Inflammatory macrophage (primary cell): Measurements from ENCODE around the gene PRKCQ.
"Not testable (repeated sequence)": the region's sequence is repeated elsewhere in the genome, so short reads cannot be mapped to it uniquely, and the experiment has no call there.

Experiments
- DNase-seq, 2 donors: peaks; one replicate each; pipeline ENCODE4 v3.0.0-alpha.2; 2020 to 2022

The PRKCQ gene

DNA sequence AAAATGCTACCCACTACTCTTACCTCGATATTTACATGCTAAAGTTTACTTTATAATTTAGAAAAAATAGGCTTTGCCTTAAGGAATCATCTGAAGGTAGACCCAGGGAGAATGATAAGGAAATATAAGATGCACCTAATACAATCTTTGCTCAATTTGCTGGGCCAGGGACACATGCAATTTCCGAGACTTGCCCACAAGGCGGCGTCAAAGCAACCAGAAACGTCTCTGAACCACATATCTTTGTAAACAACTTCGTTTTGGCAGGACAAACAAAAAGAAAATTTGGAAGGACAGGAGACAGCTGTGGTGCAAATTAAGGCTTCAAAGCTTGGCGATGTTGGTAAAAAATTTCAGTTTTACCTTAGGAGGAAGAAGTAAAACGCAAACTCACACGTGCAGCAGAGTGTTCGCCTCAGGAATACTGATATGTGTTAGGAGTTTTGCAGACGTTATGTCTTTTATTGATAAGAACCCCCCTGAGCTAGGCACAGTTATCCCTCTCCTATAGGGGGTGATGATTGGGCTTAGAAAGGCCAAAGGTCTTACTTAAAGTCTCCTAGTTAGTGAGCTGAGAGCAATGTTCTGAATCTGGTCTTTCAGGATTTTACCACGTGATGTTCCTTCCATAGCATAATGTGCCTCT lies 134.3 kb downstream of the PRKCQ start:
- peak; percentile 61 to 66 for DNase-seq

DNA sequence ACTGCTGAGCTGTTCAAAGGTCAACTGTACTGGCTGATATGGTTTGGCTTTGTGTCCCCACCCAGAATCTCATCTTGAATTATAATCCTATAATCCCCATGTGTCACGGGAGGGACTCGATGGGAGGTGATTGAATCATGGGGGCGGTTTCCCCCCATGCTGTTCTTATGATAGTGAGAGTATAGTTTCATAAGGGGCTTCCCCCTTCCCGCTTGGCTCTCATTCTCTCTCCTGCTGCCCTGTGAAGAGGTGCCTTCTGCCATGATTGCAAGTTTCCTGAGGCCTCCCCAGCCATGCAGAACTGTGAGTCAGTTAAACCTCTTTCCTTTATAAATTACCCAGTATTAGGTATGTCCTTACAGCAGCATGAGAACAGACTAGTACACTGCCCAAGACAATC lies 140.2 kb downstream of the PRKCQ start:
- not testable (repeated sequence) for DNase-seq

GRCh38 chr10:6431861-6432260 lies 148.2 kb downstream of the PRKCQ start:
- no peak for DNase-seq

GRCh38 chr10:6431186-6431585 lies 148.9 kb downstream of the PRKCQ start:
- DNase-seq: no peak

- no peak for DNase-seq
Measured at GRCh38 chr10:6430423-6430980, 149.6 kb downstream of the PRKCQ start.

- no peak for DNase-seq
Measured at GRCh38 chr10:6427357-6427959, 152.6 kb downstream of the PRKCQ start.

DNA sequence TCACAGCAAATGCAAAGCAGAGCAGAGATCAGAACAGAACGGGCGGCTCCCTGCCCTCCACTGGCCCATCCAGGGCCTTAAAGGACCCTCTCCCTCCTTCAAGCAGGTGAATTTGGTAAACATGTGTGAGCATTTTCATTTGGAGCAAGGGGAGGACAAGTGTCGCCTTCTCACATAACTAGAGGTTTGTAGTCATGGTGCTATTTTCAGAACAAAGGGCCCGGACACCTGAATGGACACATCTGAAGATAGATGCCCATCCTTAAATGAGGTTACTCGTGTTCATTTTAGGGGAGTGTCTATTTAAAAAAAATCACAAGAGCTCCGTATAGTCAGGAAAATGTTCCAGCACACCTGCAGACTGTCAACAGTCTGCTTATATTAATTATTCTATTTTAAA lies 153.8 kb downstream of the PRKCQ start:
- no peak for DNase-seq

- no peak for DNase-seq
Measured at GRCh38 chr10:6423413-6424170, 156.5 kb downstream of the PRKCQ start.

DNA sequence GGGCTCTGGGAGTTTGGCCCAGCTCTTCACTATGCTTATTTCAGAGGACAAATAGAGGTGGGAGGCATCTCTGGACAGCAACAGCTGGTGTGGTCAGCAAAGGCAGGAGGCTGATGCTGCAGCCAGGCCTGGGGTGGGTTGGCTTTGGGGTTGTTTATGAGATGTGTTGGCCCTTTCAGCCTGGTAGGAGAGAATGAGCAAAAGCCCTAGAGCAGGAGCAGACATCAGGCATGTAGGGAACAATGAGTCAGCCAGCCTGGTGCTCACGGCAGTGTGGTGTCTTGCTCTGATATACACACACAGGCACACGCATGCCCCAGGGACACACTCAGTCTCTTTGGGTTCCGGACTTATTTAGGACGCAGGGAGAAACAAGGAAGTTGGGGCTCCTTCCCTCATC lies 157.1 kb downstream of the PRKCQ start:
- DNase-seq: no peak

DNA sequence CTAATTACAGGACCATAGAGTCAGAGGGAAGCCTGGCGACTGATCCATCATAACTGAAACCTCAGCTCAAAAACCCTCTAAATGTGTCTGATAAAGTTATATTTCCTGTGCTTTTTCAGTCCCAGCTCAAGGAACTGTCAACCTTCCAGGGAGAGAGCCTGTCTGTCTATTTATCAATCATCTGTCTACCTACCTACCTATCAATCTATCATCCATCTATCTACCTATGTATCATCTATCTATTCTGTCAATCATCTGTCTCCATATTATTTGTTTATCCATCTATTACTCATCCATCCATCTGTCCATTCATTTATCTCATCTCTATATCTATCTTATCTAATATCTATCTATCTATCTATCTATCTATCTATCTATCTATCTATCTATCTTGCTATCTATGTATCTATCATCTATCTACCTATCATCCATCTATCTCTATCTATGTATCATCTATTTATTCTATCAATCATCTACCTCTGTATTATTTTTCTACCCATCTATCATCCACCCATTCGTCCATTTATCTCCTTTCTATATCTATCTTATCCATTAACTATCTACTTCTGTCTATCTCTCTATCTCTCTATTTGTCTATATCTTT lies 161.4 kb downstream of the PRKCQ start:
- DNase-seq: no peak

DNA sequence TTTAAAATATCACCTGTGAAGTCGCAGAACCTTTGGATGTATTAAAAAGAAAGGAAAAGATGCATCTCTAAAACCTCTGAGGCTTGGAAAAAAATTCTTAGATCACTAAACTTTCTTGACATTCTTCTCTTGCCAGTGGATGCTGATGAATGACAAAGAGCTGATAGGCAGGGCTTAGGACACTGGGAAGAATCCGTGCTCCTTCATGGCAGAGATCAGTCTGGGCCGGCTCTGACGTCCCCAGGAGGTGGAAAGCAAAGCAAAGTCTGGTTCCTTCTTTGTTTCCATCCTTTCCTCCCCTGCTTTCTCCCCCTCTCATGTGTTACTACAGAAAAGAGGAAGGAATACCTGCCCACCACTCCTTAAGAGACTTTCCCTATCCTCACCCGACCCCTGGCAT lies 161.9 kb downstream of the PRKCQ start:
- DNase-seq: no peak

- peak; percentile 40 to 75 for DNase-seq
Measured at GRCh38 chr10:6416892-6417512, 163.1 kb downstream of the PRKCQ start.

DNA sequence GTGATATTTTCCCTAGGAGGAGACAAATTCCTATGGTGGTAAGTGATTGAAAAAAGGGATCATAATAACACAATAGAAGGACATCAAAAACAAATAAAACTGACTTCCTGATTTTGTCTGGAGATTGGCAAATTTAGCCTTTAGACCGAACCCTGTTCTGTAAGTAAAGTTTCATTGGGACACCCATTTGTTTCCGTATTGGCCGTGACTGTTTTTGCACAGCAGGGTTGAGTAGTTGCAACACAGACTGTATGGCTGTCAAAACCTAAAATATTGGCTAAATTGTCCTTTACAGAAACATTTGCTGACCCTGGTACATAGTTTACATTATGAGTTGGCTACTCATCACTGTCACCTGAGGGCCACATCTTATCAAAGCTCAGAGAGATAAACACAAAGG lies 168.6 kb downstream of the PRKCQ start:
- peak; percentile 42 to 78 for DNase-seq

GRCh38 chr10:6410830-6411229 lies 169.2 kb downstream of the PRKCQ start:
- DNase-seq: no peak

GRCh38 chr10:6409971-6410643 lies 170.0 kb downstream of the PRKCQ start:
- DNase-seq: peak; percentile 48 to 62

- DNase-seq: no peak
Measured at GRCh38 chr10:6408799-6409198, 171.3 kb downstream of the PRKCQ start.

DNA sequence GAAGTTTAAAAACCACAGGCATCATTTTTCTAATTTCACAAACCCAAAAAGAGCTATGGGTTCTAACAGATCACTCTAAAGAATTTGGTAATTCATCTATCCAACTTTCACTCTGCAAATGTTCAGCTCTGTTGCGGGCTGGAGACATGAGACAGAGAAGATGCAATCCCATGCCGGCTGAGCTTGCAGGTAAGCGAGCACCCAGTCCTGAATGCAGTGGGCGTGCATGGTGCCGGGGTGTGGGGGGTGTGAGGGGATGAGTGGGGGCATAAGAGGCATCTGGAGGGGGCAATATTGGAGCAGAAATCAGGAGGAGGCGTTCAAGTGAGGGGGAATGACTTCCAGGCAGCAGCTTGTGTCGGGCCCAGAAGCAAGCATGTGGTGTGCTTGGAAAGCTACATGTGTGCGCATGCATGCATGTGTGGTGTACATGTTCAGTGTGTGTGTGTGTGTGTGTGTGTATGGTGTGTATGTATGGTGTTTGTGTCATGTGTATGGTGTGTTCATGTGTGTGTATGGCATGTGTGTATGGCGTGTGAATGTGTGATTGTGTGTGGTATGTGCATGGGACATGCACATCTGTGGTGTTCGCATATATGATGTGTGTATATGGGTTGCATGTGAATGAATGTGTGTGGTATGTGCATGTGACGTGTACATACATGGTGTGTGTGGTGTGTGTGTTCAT lies 172.9 kb downstream of the PRKCQ start:
- DNase-seq: no peak

- peak; percentile 15 for DNase-seq
Measured at GRCh38 chr10:6406220-6407033, 173.6 kb downstream of the PRKCQ start.

GRCh38 chr10:6405713-6406112 lies 174.4 kb downstream of the PRKCQ start:
- no peak for DNase-seq
